HepG2 (cell line): ENCODE measurements around the gene ECE2.

Experiments used
- MAFK ChIP-seq, 2 experiments: IDR thresholded peaks in 1 of 2; conservative IDR thresholded peaks in 1 of 2; 2 replicates each; pipeline ENCODE4 v1.6.1; 2011; ENCODE audit warnings: improper control_type of control experiment in 2 of 2, low read length in 2 of 2
- MTA1 ChIP-seq: sonication (generic); formaldehyde crosslinking; IDR thresholded peaks from 2 replicates; pipeline ENCODE4 v1.4.0; 2020; ENCODE audit warnings: missing genetic modification reagents, mild to moderate bottlenecking, borderline replicate concordance
- NBN ChIP-seq: fragments of 450-650 bp; conservative IDR thresholded peaks from 2 replicates; pipeline ENCODE4 v1.6.1; 2017
- RELA ChIP-seq: sonication (generic); formaldehyde crosslinking; IDR thresholded peaks from 2 replicates; pipeline ENCODE4 v1.4.0; 2020; ENCODE audit warnings: missing genetic modification reagents
- RFX1 ChIP-seq: fragments of 450-650 bp; IDR thresholded peaks from 2 replicates; pipeline ENCODE4 v1.6.1; 2017
- ZFP36L2 ChIP-seq: sonication (generic); formaldehyde crosslinking; IDR thresholded peaks from 2 replicates; pipeline ENCODE4 v1.4.0; 2020; ENCODE audit warnings: missing genetic modification reagents
- ZNF263 ChIP-seq: sonication (generic); formaldehyde crosslinking; IDR thresholded peaks from 2 replicates; pipeline ENCODE4 v1.4.0; 2020; ENCODE audit warnings: missing genetic modification reagents
- ZNF44 ChIP-seq: sonication (generic); formaldehyde crosslinking; IDR thresholded peaks from 2 replicates; pipeline ENCODE4 v1.5.1; 2020; ENCODE audit warnings: mild to moderate bottlenecking, missing genetic modification reagents
- TF ChIP-seq, protein P1 (sequence below): sonication (generic); formaldehyde crosslinking; IDR thresholded peaks from 2 replicates; pipeline ENCODE4 v1.4.0; 2020; ENCODE audit warnings: missing genetic modification reagents
- TF ChIP-seq, protein P2 (sequence below): sonication (generic); formaldehyde crosslinking; IDR thresholded peaks from 2 replicates; pipeline ENCODE4 v1.5.0; 2020; ENCODE audit warnings: mild to moderate bottlenecking, missing genetic modification reagents, moderate library complexity

DNA sequence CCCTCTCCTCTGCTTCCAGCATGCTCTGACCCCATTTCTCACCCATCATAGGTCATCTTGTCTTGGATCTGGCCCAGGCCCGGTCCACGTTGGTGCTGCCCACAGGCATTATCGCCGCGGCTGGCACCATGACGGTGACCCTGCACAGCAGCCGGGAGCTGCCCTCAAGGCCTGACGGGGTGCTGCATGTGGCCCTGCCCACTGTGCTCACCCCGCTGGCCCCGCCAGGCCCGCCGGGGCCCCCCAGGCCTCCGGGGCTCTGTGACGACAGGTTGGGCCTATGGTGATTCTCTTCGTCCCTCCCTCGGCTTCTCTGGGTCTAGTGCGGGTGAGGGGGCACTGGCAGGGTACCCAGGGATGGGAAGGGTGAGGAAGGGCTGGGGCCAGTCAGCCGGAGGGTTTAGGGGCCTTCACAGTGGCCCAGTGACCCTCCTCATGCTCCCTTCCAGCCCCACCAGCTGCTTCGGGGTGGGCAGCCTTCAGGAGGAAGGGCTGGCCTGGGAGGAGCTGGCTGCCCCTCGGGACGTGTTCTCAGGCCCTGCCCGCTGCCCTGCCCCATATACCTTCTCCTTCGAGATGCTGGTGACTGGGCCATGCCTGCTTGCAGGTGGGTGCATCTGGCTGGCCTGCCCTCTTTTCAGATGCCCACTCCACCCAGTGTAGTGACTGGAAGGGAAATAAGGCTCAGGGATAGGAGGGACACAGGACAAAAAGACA, 42.5 kb upstream of the ECE2 start:
- TF ChIP-seq, protein P1, sequence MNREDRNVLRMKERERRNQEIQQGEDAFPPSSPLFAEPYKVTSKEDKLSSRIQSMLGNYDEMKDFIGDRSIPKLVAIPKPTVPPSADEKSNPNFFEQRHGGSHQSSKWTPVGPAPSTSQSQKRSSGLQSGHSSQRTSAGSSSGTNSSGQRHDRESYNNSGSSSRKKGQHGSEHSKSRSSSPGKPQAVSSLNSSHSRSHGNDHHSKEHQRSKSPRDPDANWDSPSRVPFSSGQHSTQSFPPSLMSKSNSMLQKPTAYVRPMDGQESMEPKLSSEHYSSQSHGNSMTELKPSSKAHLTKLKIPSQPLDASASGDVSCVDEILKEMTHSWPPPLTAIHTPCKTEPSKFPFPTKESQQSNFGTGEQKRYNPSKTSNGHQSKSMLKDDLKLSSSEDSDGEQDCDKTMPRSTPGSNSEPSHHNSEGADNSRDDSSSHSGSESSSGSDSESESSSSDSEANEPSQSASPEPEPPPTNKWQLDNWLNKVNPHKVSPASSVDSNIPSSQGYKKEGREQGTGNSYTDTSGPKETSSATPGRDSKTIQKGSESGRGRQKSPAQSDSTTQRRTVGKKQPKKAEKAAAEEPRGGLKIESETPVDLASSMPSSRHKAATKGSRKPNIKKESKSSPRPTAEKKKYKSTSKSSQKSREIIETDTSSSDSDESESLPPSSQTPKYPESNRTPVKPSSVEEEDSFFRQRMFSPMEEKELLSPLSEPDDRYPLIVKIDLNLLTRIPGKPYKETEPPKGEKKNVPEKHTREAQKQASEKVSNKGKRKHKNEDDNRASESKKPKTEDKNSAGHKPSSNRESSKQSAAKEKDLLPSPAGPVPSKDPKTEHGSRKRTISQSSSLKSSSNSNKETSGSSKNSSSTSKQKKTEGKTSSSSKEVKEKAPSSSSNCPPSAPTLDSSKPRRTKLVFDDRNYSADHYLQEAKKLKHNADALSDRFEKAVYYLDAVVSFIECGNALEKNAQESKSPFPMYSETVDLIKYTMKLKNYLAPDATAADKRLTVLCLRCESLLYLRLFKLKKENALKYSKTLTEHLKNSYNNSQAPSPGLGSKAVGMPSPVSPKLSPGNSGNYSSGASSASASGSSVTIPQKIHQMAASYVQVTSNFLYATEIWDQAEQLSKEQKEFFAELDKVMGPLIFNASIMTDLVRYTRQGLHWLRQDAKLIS (CRISPR knock-in tag) = no peak
- no peak for TF ChIP-seq RELA
- no peak for TF ChIP-seq RFX1
- TF ChIP-seq, protein P2, sequence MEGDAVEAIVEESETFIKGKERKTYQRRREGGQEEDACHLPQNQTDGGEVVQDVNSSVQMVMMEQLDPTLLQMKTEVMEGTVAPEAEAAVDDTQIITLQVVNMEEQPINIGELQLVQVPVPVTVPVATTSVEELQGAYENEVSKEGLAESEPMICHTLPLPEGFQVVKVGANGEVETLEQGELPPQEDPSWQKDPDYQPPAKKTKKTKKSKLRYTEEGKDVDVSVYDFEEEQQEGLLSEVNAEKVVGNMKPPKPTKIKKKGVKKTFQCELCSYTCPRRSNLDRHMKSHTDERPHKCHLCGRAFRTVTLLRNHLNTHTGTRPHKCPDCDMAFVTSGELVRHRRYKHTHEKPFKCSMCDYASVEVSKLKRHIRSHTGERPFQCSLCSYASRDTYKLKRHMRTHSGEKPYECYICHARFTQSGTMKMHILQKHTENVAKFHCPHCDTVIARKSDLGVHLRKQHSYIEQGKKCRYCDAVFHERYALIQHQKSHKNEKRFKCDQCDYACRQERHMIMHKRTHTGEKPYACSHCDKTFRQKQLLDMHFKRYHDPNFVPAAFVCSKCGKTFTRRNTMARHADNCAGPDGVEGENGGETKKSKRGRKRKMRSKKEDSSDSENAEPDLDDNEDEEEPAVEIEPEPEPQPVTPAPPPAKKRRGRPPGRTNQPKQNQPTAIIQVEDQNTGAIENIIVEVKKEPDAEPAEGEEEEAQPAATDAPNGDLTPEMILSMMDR = no peak
- TF ChIP-seq MTA1 (CRISPR knock-in tag) = no peak
- no peak for TF ChIP-seq MAFK (conservative IDR thresholded peaks at IDR 0.05 in 1 of 2, IDR thresholded peaks at IDR 0.05 in 1 of 2; ENCODE audit: low read length in 2 of 2)
- no peak for TF ChIP-seq ZNF44
- no peak for TF ChIP-seq NBN
- TF ChIP-seq ZNF263 = no peak
- TF ChIP-seq ZFP36L2 (CRISPR knock-in tag) = no peak
